ENCODE results near the gene SLC27A6. TPM values are rescaled to one million over a fixed set of nuclear protein-coding genes. Genes with fewer than 3 reads are reported as not detected.
"Not testable (repeated sequence)": the region's sequence is repeated elsewhere in the genome, so short reads cannot be mapped to it uniquely, and the experiment has no call there.

Gene SLC27A6
- total RNA-seq, 1 experiment from 2014 or later = not detected

DNA sequence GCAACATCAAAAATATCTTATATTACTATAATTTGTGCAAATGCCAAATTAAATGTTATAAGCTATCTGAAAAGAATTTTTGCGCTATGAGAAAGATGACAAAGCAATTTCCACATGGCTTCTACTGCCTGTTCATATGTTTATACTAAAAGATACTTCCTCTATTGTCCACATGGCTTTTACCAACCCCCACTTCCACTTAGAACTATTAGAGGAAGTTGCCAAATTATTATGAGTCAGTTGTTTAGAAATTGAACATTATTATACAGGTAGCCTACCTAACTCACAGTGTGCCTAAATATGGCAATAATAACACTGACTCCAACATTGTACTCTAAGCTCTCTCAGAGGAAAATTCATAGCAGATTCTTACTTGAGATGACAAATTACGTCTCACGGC is 37.6 kb upstream of the SLC27A6 start:
- CTCF ChIA-PET = no interaction called here
- Histone ChIP-seq H3K9me3 (ENCODE audit: low read length) (no peaks in the 10 kb centered on the region), H3K9ac (ENCODE audit: low read length) (no peak overlapping the region), H3K4me1 (ENCODE audit: insufficient read depth, low read length) (no peaks in the 10 kb centered on the region), H3K79me2 (ENCODE audit: low read length) (no peaks in the 10 kb centered on the region), H3F3A (ENCODE audit: low read length, unreplicated experiment) (no peaks in the 10 kb centered on the region), H3K36me3 (ENCODE audit: low read depth, low read length) (no peaks in the 10 kb centered on the region), H3K27ac (ENCODE audit: low read length) (no peak overlapping the region), H3K9me2 (replicated peaks; ENCODE audit: low read length) (no peaks in the 10 kb centered on the region), H2AFZ (ENCODE audit: low read length) (no peak overlapping the region), H3K4me3 (ENCODE audit: low read length) (no peak overlapping the region), H4K20me1 (ENCODE audit: low read length) (no peaks in the 10 kb centered on the region), H3K4me2 (ENCODE audit: low read length) (no peak overlapping the region), H3K27me3 (ENCODE audit: low read length) (no peaks in the 10 kb centered on the region)
- no TSS peak for BruUV-seq (replicated peaks)
- ATAC-seq (no peak), DNase-seq (peak; percentile 6)
- TF ChIP-seq EZH2phosphoT487 (IDR thresholded peaks at IDR 0.05; ENCODE audit: borderline replicate concordance, low read length) (no peak), EZH2 (IDR thresholded peaks at IDR 0.05; ENCODE audit: low read length, unreplicated experiment) (no peak)
- TF ChIP-seq, protein P1, sequence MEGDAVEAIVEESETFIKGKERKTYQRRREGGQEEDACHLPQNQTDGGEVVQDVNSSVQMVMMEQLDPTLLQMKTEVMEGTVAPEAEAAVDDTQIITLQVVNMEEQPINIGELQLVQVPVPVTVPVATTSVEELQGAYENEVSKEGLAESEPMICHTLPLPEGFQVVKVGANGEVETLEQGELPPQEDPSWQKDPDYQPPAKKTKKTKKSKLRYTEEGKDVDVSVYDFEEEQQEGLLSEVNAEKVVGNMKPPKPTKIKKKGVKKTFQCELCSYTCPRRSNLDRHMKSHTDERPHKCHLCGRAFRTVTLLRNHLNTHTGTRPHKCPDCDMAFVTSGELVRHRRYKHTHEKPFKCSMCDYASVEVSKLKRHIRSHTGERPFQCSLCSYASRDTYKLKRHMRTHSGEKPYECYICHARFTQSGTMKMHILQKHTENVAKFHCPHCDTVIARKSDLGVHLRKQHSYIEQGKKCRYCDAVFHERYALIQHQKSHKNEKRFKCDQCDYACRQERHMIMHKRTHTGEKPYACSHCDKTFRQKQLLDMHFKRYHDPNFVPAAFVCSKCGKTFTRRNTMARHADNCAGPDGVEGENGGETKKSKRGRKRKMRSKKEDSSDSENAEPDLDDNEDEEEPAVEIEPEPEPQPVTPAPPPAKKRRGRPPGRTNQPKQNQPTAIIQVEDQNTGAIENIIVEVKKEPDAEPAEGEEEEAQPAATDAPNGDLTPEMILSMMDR (conservative IDR thresholded peaks at IDR 0.05; ENCODE audit: low read depth, low read length) = no peak
- POLR2A ChIA-PET (ENCODE audit: unreplicated experiment) = no interaction called here
- intact Hi-C loops (cut with micrococcal nuclease) = no loop called here

DNA sequence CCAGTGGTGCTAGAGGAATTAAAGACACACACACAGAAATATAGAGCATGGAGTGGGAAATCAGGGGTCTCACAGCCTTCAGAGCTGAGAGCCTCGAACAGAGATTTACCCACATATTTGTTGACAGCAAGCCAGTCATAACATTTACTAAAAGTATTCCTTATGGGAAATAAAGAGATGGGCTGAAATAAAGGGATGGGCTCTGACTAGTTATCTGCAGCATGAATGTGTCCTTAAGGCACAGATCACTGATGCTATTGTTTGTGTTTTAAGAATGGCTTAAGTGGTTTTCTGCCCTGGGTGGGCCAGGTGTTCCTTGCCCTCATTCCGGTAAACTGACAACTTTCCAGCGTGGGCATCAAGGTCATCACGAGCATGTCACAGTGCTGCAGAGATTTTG is 33.1 kb upstream of the SLC27A6 start:
- H3K9me2 ChIP-seq (replicated peaks; ENCODE audit: low read length); H4K20me1 ChIP-seq (ENCODE audit: low read length); H3K4me1 ChIP-seq (ENCODE audit: insufficient read depth, low read length); H3K36me3 ChIP-seq (ENCODE audit: low read depth, low read length); POLR2A ChIA-PET (ENCODE audit: unreplicated experiment); H2AFZ ChIP-seq (ENCODE audit: low read length); H3K4me3 ChIP-seq (ENCODE audit: low read length); H3K4me2 ChIP-seq (ENCODE audit: low read length); H3K9me3 ChIP-seq (ENCODE audit: low read length); H3K9ac ChIP-seq (ENCODE audit: low read length); BruUV-seq (replicated peaks); ATAC-seq; CTCF ChIA-PET; H3K79me2 ChIP-seq (ENCODE audit: low read length); H3K27me3 ChIP-seq (ENCODE audit: low read length); H3K27ac ChIP-seq (ENCODE audit: low read length); intact Hi-C loops (cut with micrococcal nuclease); DNase-seq; H3F3A ChIP-seq (ENCODE audit: low read length, unreplicated experiment): not testable (repeated sequence)

DNA sequence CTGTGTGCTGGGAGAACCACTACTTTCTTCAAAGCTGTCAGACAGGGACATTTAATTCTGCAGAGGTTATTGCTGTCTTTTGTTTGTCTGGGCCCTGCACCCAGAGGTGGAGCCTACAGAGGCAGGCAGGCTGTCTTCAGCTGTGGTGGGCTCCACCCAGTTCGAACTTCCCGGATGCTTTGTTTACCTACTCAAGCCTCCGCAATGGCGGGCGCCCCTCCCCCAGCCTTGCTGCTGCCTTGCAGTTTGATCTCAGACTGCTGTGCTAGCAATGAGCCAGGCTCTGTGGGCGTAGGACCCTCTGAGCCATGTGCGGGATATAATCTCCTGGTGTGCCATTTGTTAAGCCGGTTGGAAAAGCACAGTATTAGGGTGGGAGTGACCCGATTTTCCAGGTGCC is 22.2 kb upstream of the SLC27A6 start:
- H3K36me3 ChIP-seq (ENCODE audit: low read depth, low read length); H3K4me3 ChIP-seq (ENCODE audit: low read length); H2AFZ ChIP-seq (ENCODE audit: low read length); BruUV-seq (replicated peaks); ATAC-seq; H3K9ac ChIP-seq (ENCODE audit: low read length); CTCF ChIA-PET; H3K4me1 ChIP-seq (ENCODE audit: insufficient read depth, low read length); H3K79me2 ChIP-seq (ENCODE audit: low read length); H3K9me2 ChIP-seq (replicated peaks; ENCODE audit: low read length); H3K9me3 ChIP-seq (ENCODE audit: low read length); intact Hi-C loops (cut with micrococcal nuclease); H3K27ac ChIP-seq (ENCODE audit: low read length); H3K4me2 ChIP-seq (ENCODE audit: low read length); H3F3A ChIP-seq (ENCODE audit: low read length, unreplicated experiment); H4K20me1 ChIP-seq (ENCODE audit: low read length); DNase-seq; POLR2A ChIA-PET (ENCODE audit: unreplicated experiment): not testable (repeated sequence)
- H3K27me3 ChIP-seq (ENCODE audit: low read length) = peaks cover 14% of the 10 kb centered on the region

DNA sequence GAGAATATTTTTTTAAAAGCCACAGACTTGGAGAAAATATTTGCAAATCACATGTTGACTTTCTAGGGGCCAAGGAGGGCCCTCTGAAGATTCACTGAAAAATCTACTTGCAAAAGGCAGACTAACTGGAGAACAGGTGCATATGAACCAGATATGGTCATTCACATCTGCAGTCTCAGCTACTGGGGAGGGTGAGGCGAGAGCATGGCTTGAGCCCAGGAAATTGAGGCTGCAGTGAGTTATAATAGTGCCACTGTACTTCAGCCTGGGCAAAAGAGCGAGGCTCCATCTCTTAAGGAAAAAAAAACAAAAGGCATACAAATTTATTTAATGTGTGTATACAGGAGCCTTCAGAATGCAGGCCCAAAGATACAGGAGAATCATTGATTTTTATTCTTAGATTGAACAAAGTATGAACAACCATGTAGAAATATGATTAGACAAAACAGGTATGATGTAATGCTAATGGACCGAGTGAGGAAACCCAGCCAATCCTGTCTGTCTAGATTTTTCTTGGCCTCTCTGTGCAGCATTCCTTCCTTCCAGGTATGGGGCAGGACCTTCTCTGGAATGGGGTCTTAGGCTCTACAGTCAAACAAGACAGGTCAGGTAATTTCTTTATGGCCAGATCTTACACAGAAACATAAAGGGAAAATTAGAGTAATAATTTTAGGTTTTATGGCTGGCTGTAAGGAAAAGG is 15.3 kb upstream of the SLC27A6 start:
- ATAC-seq = no peak
- peak; percentile 5 for DNase-seq
- intact Hi-C loops (cut with micrococcal nuclease) = no loop called here
- no peaks in the 10 kb centered on the region for H3K79me2 ChIP-seq (ENCODE audit: low read length)
- no peak overlapping the region for H3K9ac ChIP-seq (ENCODE audit: low read length)
- no peak overlapping the region for H3K4me2 ChIP-seq (ENCODE audit: low read length)
- H3K36me3 ChIP-seq (ENCODE audit: low read depth, low read length) = no peaks in the 10 kb centered on the region
- no peak overlapping the region for H2AFZ ChIP-seq (ENCODE audit: low read length)
- no peaks in the 10 kb centered on the region for H3F3A ChIP-seq (ENCODE audit: low read length, unreplicated experiment)
- no peaks in the 10 kb centered on the region for H3K9me2 ChIP-seq (replicated peaks; ENCODE audit: low read length)
- TF ChIP-seq EZH2phosphoT487 (IDR thresholded peaks at IDR 0.05; ENCODE audit: borderline replicate concordance, low read length) = no peak
- no peak for TF ChIP-seq EZH2 (IDR thresholded peaks at IDR 0.05; ENCODE audit: low read length, unreplicated experiment)
- TF ChIP-seq, protein P1 (conservative IDR thresholded peaks at IDR 0.05; ENCODE audit: low read depth, low read length) = no peak
- no TSS peak for BruUV-seq (replicated peaks)
- ChIA-PET CTCF (no interaction called here), POLR2A (ENCODE audit: unreplicated experiment) (no interaction called here)
- no peaks in the 10 kb centered on the region for H3K9me3 ChIP-seq (ENCODE audit: low read length)
- peaks cover 14% of the 10 kb centered on the region for H3K27me3 ChIP-seq (ENCODE audit: low read length)
- no peaks in the 10 kb centered on the region for H3K4me1 ChIP-seq (ENCODE audit: insufficient read depth, low read length)
- no peak overlapping the region for H3K4me3 ChIP-seq (ENCODE audit: low read length)
- H4K20me1 ChIP-seq (ENCODE audit: low read length) = no peaks in the 10 kb centered on the region
- H3K27ac ChIP-seq (ENCODE audit: low read length) = no peak overlapping the region

DNA sequence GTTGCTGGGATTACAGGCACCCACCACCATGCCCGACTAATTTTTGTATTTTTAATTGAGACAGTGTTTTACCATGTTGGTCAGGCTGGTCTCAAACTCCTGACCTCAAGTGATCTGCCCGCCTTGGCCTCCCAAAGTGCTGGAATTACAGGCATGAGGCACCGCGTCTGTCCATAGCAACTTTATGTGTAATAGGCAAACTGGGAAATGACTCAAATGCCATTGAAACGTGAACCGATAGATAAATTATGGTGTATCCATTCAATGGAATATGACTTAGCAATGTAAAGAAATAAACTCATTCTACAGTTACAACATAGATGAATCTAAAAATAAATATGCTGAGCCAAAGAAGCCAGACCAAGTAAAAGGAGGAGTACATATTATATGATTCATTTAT is 14.0 kb upstream of the SLC27A6 start:
- H3K4me3 ChIP-seq (ENCODE audit: low read length); H3F3A ChIP-seq (ENCODE audit: low read length, unreplicated experiment); POLR2A ChIA-PET (ENCODE audit: unreplicated experiment); H3K9ac ChIP-seq (ENCODE audit: low read length); H3K27ac ChIP-seq (ENCODE audit: low read length); H4K20me1 ChIP-seq (ENCODE audit: low read length); CTCF ChIA-PET; H3K79me2 ChIP-seq (ENCODE audit: low read length); H3K9me3 ChIP-seq (ENCODE audit: low read length); intact Hi-C loops (cut with micrococcal nuclease); H3K4me1 ChIP-seq (ENCODE audit: insufficient read depth, low read length); DNase-seq; H2AFZ ChIP-seq (ENCODE audit: low read length); ATAC-seq; H3K36me3 ChIP-seq (ENCODE audit: low read depth, low read length); BruUV-seq (replicated peaks); H3K9me2 ChIP-seq (replicated peaks; ENCODE audit: low read length); H3K4me2 ChIP-seq (ENCODE audit: low read length): not testable (repeated sequence)
- H3K27me3 ChIP-seq (ENCODE audit: low read length) = peaks cover 14% of the 10 kb centered on the region
